IMR-90 (cell line): ENCODE results near the gene CA12. TPM values are rescaled to one million over a fixed set of nuclear protein-coding genes. Genes with fewer than 3 reads are reported as not detected.

Experiments
- ATAC-seq: fragments of 200-7000 bp; cut with Tn5 transposase; 2 replicates; pipeline ENCODE4 v1.9.1; 2020; ENCODE audit warnings: low read depth, mild to moderate bottlenecking, moderate library complexity
- BruUV-seq: library from RNA; stranded (reverse); fragments of 400-500 nt; replicated peaks from 2 replicates; lab custom pipeline; 2021; lab: Mats Ljungman, UMichigan
- CTCF ChIA-PET: fragments of 300-600 bp; formaldehyde crosslinking; extraction: SDS; loops from one replicate; lab custom pipeline; 2021; ENCODE audit warnings: antibody characterized with exemption; lab: Yijun Ruan, JAX
- POLR2A ChIA-PET: fragments of 300-600 bp; sonication (Branson Sonifier 250); formaldehyde crosslinking; loops from one replicate; lab custom pipeline; 2022; ENCODE audit warnings: antibody characterized with exemption; ENCODE audit not compliant: unreplicated experiment; lab: Charles Lee
- DNase-seq: peaks from one replicate; pipeline ENCODE4 v3.0.0; 2013
- H2AFZ ChIP-seq: replicated peaks from 2 replicates; pipeline ENCODE3; 2013; ENCODE audit warnings: low read length, mild to moderate bottlenecking; ENCODE audit not compliant: poor library complexity
- H2AK5ac ChIP-seq: 2 replicates; pipeline ENCODE4 v1.6.1; 2013; ENCODE audit warnings: low read depth, low read length, inconsistent platforms
- H2AK9ac ChIP-seq: replicated peaks from 2 replicates; pipeline ENCODE3; 2013; ENCODE audit warnings: mild to moderate bottlenecking, low read depth, low read length, moderate library complexity; ENCODE audit not compliant: poor library complexity
- H2BK120ac ChIP-seq: 2 replicates; pipeline ENCODE4 v1.6.1; 2013; ENCODE audit warnings: low read depth, low read length, inconsistent platforms
- H2BK15ac ChIP-seq: 3 replicates; pipeline ENCODE4 v1.6.1; 2013; ENCODE audit warnings: low read depth, low read length, inconsistent platforms
- H2BK20ac ChIP-seq: 2 replicates; pipeline ENCODE4 v1.6.1; 2013; ENCODE audit warnings: low read depth, mild to moderate bottlenecking, inconsistent platforms, low read length, moderate library complexity
- H2BK5ac ChIP-seq: 2 replicates; pipeline ENCODE4 v1.6.1; 2013; ENCODE audit warnings: mild to moderate bottlenecking, low read depth, low read length, inconsistent platforms; ENCODE audit not compliant: poor library complexity, severe bottlenecking
- H3K14ac ChIP-seq: replicated peaks from 2 replicates; pipeline ENCODE4 v1.6.1; 2013; ENCODE audit warnings: low read depth, low read length, inconsistent platforms
- H3K18ac ChIP-seq: 2 replicates; pipeline ENCODE4 v1.6.1; 2013; ENCODE audit warnings: low read depth, low read length, control low read depth
- H3K23ac ChIP-seq: 2 replicates; pipeline ENCODE4 v1.6.1; 2013; ENCODE audit warnings: low read depth, low read length, inconsistent platforms
- H3K27ac ChIP-seq: 2 replicates; pipeline ENCODE4 v1.5.1; 2013; ENCODE audit warnings: mild to moderate bottlenecking, control low read depth, low read length; ENCODE audit not compliant: insufficient read depth
- H3K27me3 ChIP-seq: 2 replicates; pipeline ENCODE4 v1.6.1; 2013; ENCODE audit warnings: low read length; ENCODE audit not compliant: control insufficient read depth, insufficient read depth
- H3K36me3 ChIP-seq: 2 replicates; pipeline ENCODE4 v1.6.1; 2013; ENCODE audit warnings: low read length, mixed read lengths; ENCODE audit not compliant: control insufficient read depth, insufficient read depth
- H3K4ac ChIP-seq: 2 replicates; pipeline ENCODE4 v1.6.1; 2013; ENCODE audit warnings: low read depth, low read length, inconsistent platforms
- H3K4me1 ChIP-seq: 2 replicates; pipeline ENCODE4 v1.6.1; 2013; ENCODE audit warnings: low read length, mixed read lengths; ENCODE audit not compliant: control insufficient read depth, insufficient read depth
- H3K4me2 ChIP-seq: 2 replicates; pipeline ENCODE4 v1.6.1; 2013; ENCODE audit warnings: low read depth, mild to moderate bottlenecking, control low read depth, low read length, moderate library complexity
- H3K4me3 ChIP-seq: 2 replicates; pipeline ENCODE4 v1.5.1; 2013; ENCODE audit warnings: low read depth, mild to moderate bottlenecking, control low read depth, low read length, moderate library complexity; ENCODE audit not compliant: insufficient read depth
- H3K56ac ChIP-seq: 2 replicates; pipeline ENCODE4 v1.6.1; 2013; ENCODE audit warnings: low read length, inconsistent platforms; ENCODE audit not compliant: insufficient read depth; ENCODE audit errors: extremely low read depth
- H3K79me1 ChIP-seq, 2 experiments: 2 replicates each; pipeline ENCODE4 v1.6.1; 2013; ENCODE audit warnings: low read length in 2 of 2, inconsistent platforms in 1 of 2, low read depth in 1 of 2
- H3K9ac ChIP-seq: 2 replicates; pipeline ENCODE4 v1.6.1; 2013; ENCODE audit warnings: low read depth, low read length, control low read depth
- H3K9me1 ChIP-seq: 2 replicates; pipeline ENCODE4 v1.6.1; 2013; ENCODE audit warnings: low read length, inconsistent platforms; ENCODE audit not compliant: insufficient read depth
- H3K9me3 ChIP-seq: 2 replicates; pipeline ENCODE4 v1.6.1; 2013; ENCODE audit warnings: low read length; ENCODE audit not compliant: control insufficient read depth, insufficient read depth
- H4K20me1 ChIP-seq: 2 replicates; pipeline ENCODE4 v1.6.1; 2013; ENCODE audit warnings: low read length, inconsistent platforms; ENCODE audit not compliant: insufficient read depth
- H4K5ac ChIP-seq: 2 replicates; pipeline ENCODE4 v1.6.1; 2013; ENCODE audit warnings: mild to moderate bottlenecking, low read depth, low read length, control low read depth
- H4K8ac ChIP-seq, 2 experiments: 2 replicates each; pipeline ENCODE4 v1.6.1; 2013; ENCODE audit warnings: low read depth in 2 of 2, low read length in 2 of 2, control low read depth in 1 of 2, inconsistent platforms in 1 of 2
- H4K91ac ChIP-seq: 2 replicates; pipeline ENCODE4 v1.6.1; 2013; ENCODE audit warnings: low read depth, low read length, inconsistent platforms; ENCODE audit not compliant: insufficient read depth
- POLR2A ChIP-seq: IDR thresholded peaks from 2 replicates; pipeline ENCODE4 v1.6.1; 2012; ENCODE audit warnings: mild to moderate bottlenecking, low read depth, low read length
- RAD21 ChIP-seq: IDR thresholded peaks from 2 replicates; pipeline ENCODE4 v1.6.1; 2012; ENCODE audit warnings: low read length, improper control_type of control experiment
- RCOR1 ChIP-seq: IDR thresholded peaks from 2 replicates; pipeline ENCODE4 v1.6.1; 2012; ENCODE audit warnings: mild to moderate bottlenecking, low read length, improper control_type of control experiment; ENCODE audit not compliant: insufficient replicate concordance
- RFX5 ChIP-seq: IDR thresholded peaks from 2 replicates; pipeline ENCODE4 v1.8.0; 2012; ENCODE audit warnings: low read depth, mild to moderate bottlenecking, low read length, moderate library complexity
- SMC3 ChIP-seq: fragments of 150-350 bp; IDR thresholded peaks from 2 replicates; pipeline ENCODE4 v1.6.1; 2016; ENCODE audit warnings: low read depth, mild to moderate bottlenecking, antibody characterized with exemption, low read length, moderate library complexity
- WGBS, 2 experiments: methylation state at CpG; one replicate each; pipeline versions ENCODE4 v1.1.5 to v1.1.7; 2013; ENCODE audit warnings: missing lambda C conversion rate in 2 of 2; ENCODE audit not compliant: insufficient read length in 1 of 2; ENCODE audit errors: extremely low coverage in 2 of 2; 5-methylcytosine and 5-hydroxymethylcytosine counted together
- dilution Hi-C: fragments of 300-500 bp; cut with HindIII; formaldehyde crosslinking; loops from one replicate; pipeline ENCODE4 v1.14.3; 2018; ENCODE audit warnings: low sequenced_read_pairs; ENCODE audit not compliant: unreplicated experiment
- in situ Hi-C: fragments of 300-500 bp; cut with MboI; formaldehyde crosslinking; loops from 3 replicates; pipeline ENCODE4 v1.14.3; 2019; ENCODE audit warnings: low sequenced_read_pairs, inconsistent platforms, mixed read lengths
- intact Hi-C: fragments of 100-400 bp; cut with micrococcal nuclease; formaldehyde crosslinking; loops from 2 replicates; pipeline ENCODE4 v1.10.0; 2022
- polyA plus RNA-seq, 3 experiments: library from polyadenylated mRNA; depleted of rRNA; stranded (reverse); fragments of >200 nt; gene quantifications; 2 replicates each; pipeline ENCODE4 v1.2.3, GENCODE V29; 2012; ENCODE audit warnings: low replicate concordance in 1 of 3
- total RNA-seq: library from RNA; depleted of rRNA; stranded (reverse); fragments of >200 nt; gene quantifications from 2 replicates; pipeline ENCODE4 v1.2.3, GENCODE V29; 2012
- TF ChIP-seq, protein P1 (sequence below): conservative IDR thresholded peaks from 2 replicates; pipeline ENCODE4 v1.5.1; 2012; ENCODE audit warnings: mild to moderate bottlenecking, low read depth, low read length, improper control_type of control experiment

Gene CA12
- total and polyA plus RNA-seq, 2 of the 4 experiments (the other 2 are of a cell fraction) = 33.7 to 52.6 TPM

GRCh38 chr15:63403254-63403945 is 21.8 kb upstream of the CA12 start (continued):
- TF ChIP-seq RFX5 (no peak), POLR2A (no peak)

GRCh38 chr15:63402498-63403253 is 21.0 kb upstream of the CA12 start:
- Histone ChIP-seq H3K9me3 (no peaks in the 10 kb centered on the region), H2AK5ac (no peak overlapping the region; the same call in 1 of the 2 replicates), H3K4me3 (no peak overlapping the region), H3K4me2 (no peak overlapping the region), H3K18ac (peak overlapping the region; percentile 61; the same call in 1 of the 2 replicates), H2AFZ (no peak overlapping the region), H3K27me3 (no peaks in the 10 kb centered on the region), H3K14ac (no peak overlapping the region), H4K20me1 (no peaks in the 10 kb centered on the region), H2AK9ac (no peak overlapping the region), H3K56ac (no peak overlapping the region), H2BK120ac (peak overlapping the region; percentile 75; the same call in 1 of the 2 replicates), H4K5ac (peak overlapping the region; percentile 81; the same call in 1 of the 2 replicates), H3K4ac (peak overlapping the region; percentile 49), H4K8ac (no peak overlapping the region), H3K23ac (no peak overlapping the region), H3K9ac (no peak overlapping the region), H2BK20ac (peak overlapping the region; percentile 75; the same call in 1 of the 2 replicates), H3K27ac (no peak overlapping the region), H3K9me1 (peaks cover 4% of the 10 kb centered on the region; the same call in 1 of the 2 replicates), H3K79me1 (no peaks in the 10 kb centered on the region), H2BK15ac (peak overlapping the region; percentile 80; the same call in 1 of the 3 replicates), H3K4me1 (peaks cover 7% of the 10 kb centered on the region; the same call in 1 of the 2 replicates), H3K36me3 (no peaks in the 10 kb centered on the region), H4K91ac (no peak overlapping the region), H2BK5ac (no peak overlapping the region)
- CTCF ChIA-PET = interaction anchor here (0.6 to 1.0 kb wide), 3 partner anchors 12 to 102 kb away, joined by 3 to 4 read pairs (median 3); no protein-coding TSS in a partner anchor
- WGBS, 2 experiments = 61% methylated on average over 2 of the region's 7 CpGs; no CpG with 5 or more reads in 1 of the 2 experiments
- TF ChIP-seq, protein P1, sequence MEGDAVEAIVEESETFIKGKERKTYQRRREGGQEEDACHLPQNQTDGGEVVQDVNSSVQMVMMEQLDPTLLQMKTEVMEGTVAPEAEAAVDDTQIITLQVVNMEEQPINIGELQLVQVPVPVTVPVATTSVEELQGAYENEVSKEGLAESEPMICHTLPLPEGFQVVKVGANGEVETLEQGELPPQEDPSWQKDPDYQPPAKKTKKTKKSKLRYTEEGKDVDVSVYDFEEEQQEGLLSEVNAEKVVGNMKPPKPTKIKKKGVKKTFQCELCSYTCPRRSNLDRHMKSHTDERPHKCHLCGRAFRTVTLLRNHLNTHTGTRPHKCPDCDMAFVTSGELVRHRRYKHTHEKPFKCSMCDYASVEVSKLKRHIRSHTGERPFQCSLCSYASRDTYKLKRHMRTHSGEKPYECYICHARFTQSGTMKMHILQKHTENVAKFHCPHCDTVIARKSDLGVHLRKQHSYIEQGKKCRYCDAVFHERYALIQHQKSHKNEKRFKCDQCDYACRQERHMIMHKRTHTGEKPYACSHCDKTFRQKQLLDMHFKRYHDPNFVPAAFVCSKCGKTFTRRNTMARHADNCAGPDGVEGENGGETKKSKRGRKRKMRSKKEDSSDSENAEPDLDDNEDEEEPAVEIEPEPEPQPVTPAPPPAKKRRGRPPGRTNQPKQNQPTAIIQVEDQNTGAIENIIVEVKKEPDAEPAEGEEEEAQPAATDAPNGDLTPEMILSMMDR = peak; percentile 77
- TF ChIP-seq RAD21 = peak; percentile 79
- TF ChIP-seq RCOR1 = no peak
- TF ChIP-seq SMC3 = peak; percentile 84
- peak; percentile 76 for ATAC-seq
- POLR2A ChIA-PET = no interaction called here
- peak; percentile 57 for DNase-seq
- intact Hi-C loops (loop anchor here (1.0 to 10.0 kb wide), 4 partner anchors 114 to 354 kb away; partner anchors contain the start of gene RPS27L), dilution Hi-C loops (no loop called here), in situ Hi-C loops (loop anchor here (5.0 to 25.0 kb wide), 2 partner anchors 115 to 240 kb away; partner anchors contain the start of gene RPS27L)
- no TSS peak for BruUV-seq
